GM19328 (cell line): ENCODE data around the gene MOB3B.

Experiments
- ATAC-seq: cut with Tn5 transposase; IDR thresholded peaks from one replicate; pipeline ENCODE4 v1.9.1; 2021; ENCODE audit warnings: mild to moderate bottlenecking, moderate library complexity; ENCODE audit not compliant: unreplicated experiment

The MOB3B gene

DNA sequence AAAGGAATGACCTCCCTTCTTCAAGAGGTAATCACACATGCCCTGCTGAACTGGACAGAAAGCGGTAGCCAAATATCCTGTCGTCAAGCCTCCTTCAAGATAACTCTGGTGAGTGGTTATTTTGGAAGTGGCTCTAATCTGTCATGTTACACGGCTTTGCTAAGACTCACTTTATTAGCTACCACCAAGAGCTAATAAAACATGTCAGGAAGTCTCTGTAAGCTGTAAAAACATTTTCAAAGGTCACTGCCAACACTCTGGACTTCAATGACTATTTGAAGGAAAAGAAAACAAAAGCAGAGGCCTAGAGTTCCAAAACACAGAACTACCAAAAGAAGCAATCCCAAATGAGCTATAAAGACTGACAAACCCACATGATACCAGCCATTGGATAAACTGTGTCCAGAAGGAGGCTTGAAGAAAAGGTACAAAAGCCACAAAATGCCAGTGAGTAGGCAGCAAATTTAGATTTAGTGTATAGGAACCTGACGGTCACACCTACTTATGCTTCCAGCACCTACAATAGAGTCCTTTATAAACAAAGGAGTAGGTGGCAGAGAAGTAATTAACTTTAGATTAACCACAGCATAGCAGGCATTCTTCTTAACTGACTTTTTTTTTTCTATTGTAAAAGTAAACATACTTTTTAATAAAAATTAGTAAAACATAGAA, 135.3 kb downstream of the MOB3B start:
- no peak for ATAC-seq

GRCh38 chr9:27393054-27393846, 136.4 kb downstream of the MOB3B start:
- no peak for ATAC-seq

- ATAC-seq: no peak
These were observed 137.2 kb downstream of the MOB3B start for GRCh38 chr9:27392451-27392850.

- no peak for ATAC-seq
These were observed 138.3 kb downstream of the MOB3B start for GRCh38 chr9:27391040-27391895.

- ATAC-seq: no peak
These were observed 141.5 kb downstream of the MOB3B start for GRCh38 chr9:27388150-27388549.

GRCh38 chr9:27387722-27388121, 141.9 kb downstream of the MOB3B start:
- no peak for ATAC-seq

DNA sequence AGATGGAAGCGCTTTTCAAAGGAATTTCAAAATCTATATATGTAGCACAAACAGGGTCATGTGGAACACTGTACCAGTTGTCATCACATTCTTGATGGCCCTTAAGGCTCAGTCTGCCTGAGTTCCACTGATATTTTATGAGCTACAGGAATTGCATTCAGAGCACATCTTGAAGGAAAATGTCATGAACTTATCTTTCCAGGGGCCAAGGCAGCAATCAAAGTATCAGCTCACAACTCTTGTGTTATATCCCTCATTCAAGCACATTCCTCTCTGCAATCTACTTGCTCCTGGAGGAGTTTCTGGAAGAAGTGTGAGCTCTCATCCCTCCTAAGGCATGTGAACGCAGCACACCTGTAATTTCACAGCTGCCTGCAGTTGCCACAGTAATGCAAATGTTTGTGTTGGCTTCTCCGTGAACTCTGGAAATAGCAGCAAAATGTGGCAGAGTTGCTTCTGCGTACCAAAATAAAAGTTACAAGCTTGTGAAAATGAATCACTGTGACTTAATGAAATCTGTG, 143.0 kb downstream of the MOB3B start:
- ATAC-seq: no peak

DNA sequence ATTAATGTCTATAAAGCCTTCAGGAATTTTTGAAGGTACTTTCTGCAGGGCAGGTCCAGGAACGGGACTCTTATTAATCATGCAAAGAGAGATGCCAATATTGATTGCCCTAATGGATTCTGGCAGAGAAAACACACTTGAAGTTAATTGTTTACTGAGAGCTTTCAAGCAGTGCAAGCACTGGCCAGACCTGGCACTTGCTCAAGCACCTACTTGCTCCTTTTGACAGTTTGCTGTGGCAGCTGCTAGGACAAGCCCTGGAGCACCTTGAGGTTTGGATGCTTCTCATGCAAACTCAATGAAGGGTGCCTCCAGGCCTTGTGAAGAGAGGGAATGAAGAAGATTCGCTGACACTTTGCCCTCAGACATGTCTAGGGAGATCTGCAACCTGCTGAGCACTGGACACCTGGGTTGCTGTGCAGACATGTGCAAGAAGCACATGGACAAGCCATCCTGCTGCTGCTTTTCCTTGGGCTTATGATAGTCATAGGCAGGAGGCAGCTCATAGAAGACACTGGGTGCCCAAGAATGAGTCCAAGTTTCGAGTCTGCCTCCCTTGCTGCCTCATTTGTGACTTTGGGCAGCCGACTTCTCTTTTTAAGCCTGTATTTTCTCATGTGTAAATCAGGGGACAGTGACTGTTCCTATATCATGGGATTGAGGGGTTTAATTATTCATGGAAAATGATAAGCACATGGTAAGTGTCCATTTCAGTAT, 143.8 kb downstream of the MOB3B start:
- ATAC-seq: no peak

DNA sequence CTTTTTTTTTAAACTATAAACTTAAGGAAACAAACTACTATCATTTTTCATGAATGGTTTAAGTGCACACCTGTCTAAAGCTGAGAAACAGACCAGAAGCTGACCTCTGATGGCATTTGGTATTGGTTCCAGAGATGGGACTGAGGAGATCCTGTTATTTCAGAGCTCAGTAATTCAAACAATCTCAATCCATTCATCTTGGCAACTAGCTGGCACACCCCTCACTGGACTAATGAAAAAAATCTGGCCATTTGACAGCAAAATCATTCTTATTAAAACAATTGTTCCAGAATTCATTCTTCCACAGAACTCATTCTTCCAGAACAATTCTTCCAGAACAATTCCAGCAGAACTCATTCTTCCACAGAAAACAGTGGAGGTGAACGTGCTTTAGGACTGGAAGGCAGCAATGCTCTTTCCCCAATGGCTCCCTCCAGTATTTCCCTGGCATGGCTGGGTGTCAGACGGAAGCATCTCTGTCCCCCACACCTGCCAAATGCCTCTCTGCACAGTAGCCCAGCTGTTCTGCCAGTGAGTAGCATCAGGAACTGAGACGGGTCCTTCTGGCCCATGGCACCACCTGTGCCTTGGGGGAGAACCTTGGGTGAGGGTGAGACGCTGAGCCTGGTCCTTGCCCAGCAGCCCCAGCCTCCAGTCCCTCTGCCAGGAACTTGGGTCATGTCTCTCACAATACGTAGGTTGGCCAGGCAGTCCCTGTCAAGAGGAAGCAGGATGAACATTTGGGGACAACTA, 145.2 kb downstream of the MOB3B start:
- no peak for ATAC-seq

GRCh38 chr9:27383524-27383923, 146.1 kb downstream of the MOB3B start:
- ATAC-seq: peak; percentile 39

DNA sequence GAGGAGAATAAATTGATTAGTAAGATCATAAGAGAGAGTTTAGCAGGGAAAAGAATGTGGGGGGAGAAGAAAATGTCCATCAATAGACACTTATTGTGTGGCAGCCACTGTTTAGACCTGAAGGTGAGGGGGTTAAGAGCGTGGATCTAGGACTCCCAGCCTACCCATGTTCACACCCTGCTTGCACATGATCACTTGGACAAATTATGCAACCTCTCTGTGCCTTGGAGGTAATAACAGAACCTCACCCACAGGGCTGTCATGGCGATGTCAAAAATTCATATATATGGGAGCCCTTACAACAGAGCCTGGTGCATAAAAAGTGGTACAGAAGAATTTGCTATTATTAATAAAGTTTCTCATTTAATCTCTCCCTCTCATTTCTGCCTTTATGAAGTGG, 146.6 kb downstream of the MOB3B start:
- ATAC-seq: no peak

DNA sequence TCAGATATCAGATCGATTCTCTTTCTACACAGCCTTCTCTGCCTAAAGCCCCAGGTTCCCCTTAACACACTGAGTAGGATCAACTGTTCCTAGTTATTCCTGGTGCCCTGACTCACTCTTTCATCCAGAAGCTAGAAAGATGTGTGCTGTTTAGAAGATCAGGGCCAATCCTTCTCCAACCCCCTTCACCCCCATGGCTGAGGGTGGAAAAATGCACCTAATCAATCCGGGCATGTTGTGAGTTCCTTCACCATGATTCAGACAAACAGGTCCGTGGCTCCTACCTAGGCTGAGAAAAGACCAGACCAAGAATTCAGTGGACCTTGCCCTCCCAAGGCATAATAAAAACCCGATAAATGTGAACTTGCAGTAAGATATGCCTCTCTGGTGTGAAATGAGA, 147.3 kb downstream of the MOB3B start:
- no peak for ATAC-seq

- peak; percentile 21 for ATAC-seq
These were observed 150.0 kb downstream of the MOB3B start for GRCh38 chr9:27379311-27380251.

DNA sequence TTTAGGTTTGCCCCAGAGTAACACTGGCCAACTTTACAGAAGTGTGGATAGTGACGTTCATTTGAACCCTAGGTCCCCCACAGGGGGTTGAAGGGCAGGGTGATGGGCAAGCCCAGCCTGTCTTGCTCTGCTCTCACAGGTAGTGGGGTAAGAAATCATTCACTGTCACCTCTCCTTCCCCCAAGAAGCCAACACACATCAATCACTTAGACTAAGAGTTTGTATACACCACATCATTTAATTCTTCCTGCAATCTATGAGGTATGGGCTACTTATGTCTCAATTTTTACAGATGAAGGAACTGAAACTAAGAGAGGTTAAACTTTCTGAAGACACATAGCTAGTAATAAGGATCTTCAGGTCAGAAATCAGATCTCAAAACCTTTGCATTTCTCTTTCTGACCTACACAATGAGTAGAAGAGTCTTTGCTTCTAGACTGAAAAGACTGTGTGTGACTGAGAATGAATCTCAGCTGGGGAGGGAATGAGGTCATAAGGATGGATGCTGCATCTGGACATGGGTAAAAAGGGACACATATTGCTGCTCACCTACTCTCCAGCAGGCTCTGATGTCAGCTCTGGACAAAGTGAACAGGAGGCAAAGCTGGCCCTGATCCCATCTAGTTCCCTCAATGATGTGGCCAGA, 151.7 kb downstream of the MOB3B start:
- peak; percentile 80 for ATAC-seq

GRCh38 chr9:27377147-27377807, 152.3 kb downstream of the MOB3B start:
- peak; percentile 35 for ATAC-seq

- no peak for ATAC-seq
These were observed 155.8 kb downstream of the MOB3B start for GRCh38 chr9:27373851-27374250.

DNA sequence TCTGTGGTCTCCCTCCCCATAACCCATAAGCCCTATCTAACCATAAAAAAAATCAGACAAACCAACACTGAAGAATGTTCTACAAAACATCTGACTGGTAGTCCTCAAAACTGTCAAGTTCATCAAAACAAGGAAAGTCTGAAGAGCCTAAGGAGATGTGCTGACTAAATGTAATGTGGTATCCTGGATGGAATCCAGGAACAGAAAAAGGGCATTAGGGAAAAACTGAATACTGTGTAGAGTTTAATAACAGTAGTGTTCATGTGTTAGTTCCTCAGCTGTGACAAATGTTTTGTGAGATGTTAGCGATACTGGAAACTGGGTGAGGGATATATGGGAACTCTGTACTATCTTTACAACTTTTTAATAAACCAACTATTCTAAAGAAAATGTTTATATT, 157.0 kb downstream of the MOB3B start:
- no peak for ATAC-seq

GRCh38 chr9:27371382-27371781, 158.2 kb downstream of the MOB3B start:
- ATAC-seq: no peak
